Spinal cord (tissue), 10 donors: ENCODE results near the gene INO80C. TPM values are rescaled to one million over a fixed set of nuclear protein-coding genes. Genes with fewer than 3 reads are reported as not detected.

Source experiments
- DNase-seq, 6 donors: peaks; one replicate each; pipeline versions ENCODE4 v3.0.0 to v3.0.0-alpha.2; 2013 to 2015; ENCODE audit warnings: low spot score in 6 of 6, low read depth in 4 of 6
- H3K27ac ChIP-seq: one replicate; pipeline ENCODE4 v1.5.1; 2013; ENCODE audit warnings: low read depth, low read length, control low read depth
- H3K27me3 ChIP-seq: one replicate; pipeline ENCODE4 v1.6.1; 2013; ENCODE audit warnings: low read length; ENCODE audit not compliant: control insufficient read depth, insufficient read depth
- H3K36me3 ChIP-seq: one replicate; pipeline ENCODE4 v1.6.1; 2013; ENCODE audit warnings: low read length; ENCODE audit not compliant: control insufficient read depth, insufficient read depth
- H3K4me1 ChIP-seq: one replicate; pipeline ENCODE4 v1.6.1; 2013; ENCODE audit warnings: low read length; ENCODE audit not compliant: control insufficient read depth, insufficient read depth
- H3K4me3 ChIP-seq: one replicate; pipeline ENCODE4 v1.5.1; 2013; ENCODE audit warnings: low read depth, low read length, control low read depth
- H3K9me3 ChIP-seq: one replicate; pipeline ENCODE4 v1.6.1; 2013; ENCODE audit warnings: low read length; ENCODE audit not compliant: control insufficient read depth, insufficient read depth
- WGBS: methylation state at CpG from one replicate; pipeline ENCODE4 v1.1.5; 2013; ENCODE audit warnings: missing lambda C conversion rate; ENCODE audit not compliant: insufficient coverage; 5-methylcytosine and 5-hydroxymethylcytosine counted together
- polyA plus RNA-seq, 2 donors: library from polyadenylated mRNA; unstranded; fragments of 120-200 nt; gene quantifications; one replicate each; pipeline ENCODE4 v1.2.1, GENCODE V29; 2013; ENCODE audit not compliant: insufficient read length in 2 of 2
- small RNA-seq: library from RNA; depleted of rRNA; stranded (forward); fragments of <200 nt; gene quantifications from one replicate; pipeline ENCODE3, GENCODE V24; 2014; ENCODE audit warnings: low replicate concordance
- total RNA-seq, 2 donors: library from RNA; depleted of rRNA in 1 of 2; stranded (reverse); fragments of 120-200 nt in 1 of 2; fragments of >200 nt in 1 of 2; gene quantifications; one replicate each; pipeline versions ENCODE4 v1.2.3 to v1.2.4, GENCODE V29; 2013 to 2014
- donor health status: healthy.

The INO80C gene
- total and polyA plus RNA-seq, 4 donors = 8.1 to 22.4 (median 15.5) TPM

- H3K4me3 ChIP-seq = no peak overlapping the region
- H3K9me3 ChIP-seq = no peaks in the 10 kb centered on the region
- no peak for DNase-seq
- 84% methylated on average over 5 of the region's 5 CpGs for WGBS
- no peaks in the 10 kb centered on the region for H3K36me3 ChIP-seq
- H3K27me3 ChIP-seq = no peaks in the 10 kb centered on the region
- no peaks in the 10 kb centered on the region for H3K4me1 ChIP-seq
- H3K27ac ChIP-seq = no peak overlapping the region
These were observed 71.0 kb downstream of the INO80C start for GRCh38 chr18:35426786-35427185.

DNA sequence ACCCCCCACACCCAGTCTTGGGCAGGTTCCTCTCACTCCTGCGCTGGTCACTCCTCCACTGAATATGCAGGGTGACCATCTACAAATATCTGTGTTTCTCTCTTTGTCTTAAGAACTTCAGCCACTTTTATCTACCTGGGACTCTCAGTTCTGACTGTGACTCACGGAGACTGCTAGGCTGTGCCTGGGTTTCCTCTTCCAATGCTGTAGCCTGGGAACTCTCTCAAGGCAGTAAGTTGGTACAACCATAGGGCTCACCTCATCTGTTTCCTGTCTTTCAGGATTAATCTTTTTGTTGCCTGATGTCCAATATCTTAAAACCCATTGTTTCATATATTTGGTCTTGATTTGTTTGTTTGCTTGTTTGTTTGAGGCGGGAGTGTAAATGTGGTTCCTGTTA lies 73.4 kb downstream of the INO80C start:
- Histone ChIP-seq H3K27ac (no peak overlapping the region), H3K27me3 (no peaks in the 10 kb centered on the region), H3K4me3 (no peak overlapping the region), H3K4me1 (no peaks in the 10 kb centered on the region), H3K9me3 (no peaks in the 10 kb centered on the region), H3K36me3 (no peaks in the 10 kb centered on the region)
- DNase-seq = no peak
- 95% methylated on average over 2 of the region's 3 CpGs for WGBS

- no peaks in the 10 kb centered on the region for H3K4me1 ChIP-seq
- no peaks in the 10 kb centered on the region for H3K36me3 ChIP-seq
- no peak overlapping the region for H3K27ac ChIP-seq
- H3K4me3 ChIP-seq = no peak overlapping the region
- no peaks in the 10 kb centered on the region for H3K27me3 ChIP-seq
- WGBS = 85% methylated on average over 3 of the region's 3 CpGs
- no peak for DNase-seq
- peaks cover 5% of the 10 kb centered on the region for H3K9me3 ChIP-seq
These were observed 75.5 kb downstream of the INO80C start for GRCh38 chr18:35422237-35422636.

DNA sequence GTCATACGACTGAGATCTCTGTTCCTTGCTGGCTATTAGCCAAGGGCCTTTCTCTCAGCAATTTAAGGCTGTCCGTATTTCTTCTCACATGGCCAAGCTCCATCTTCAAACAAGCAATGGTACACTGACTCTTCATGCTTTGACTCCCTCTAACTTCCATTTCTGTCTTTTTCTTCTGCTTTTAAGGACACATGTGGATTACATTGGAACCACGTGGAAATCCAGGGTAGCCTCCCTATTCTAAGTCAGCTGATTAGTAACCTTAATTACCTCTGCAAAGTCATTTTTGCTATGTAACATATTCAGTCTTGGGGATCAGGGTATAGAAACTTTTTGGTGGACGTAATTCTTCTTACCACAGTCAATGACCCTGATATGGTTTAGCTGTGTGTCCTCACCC lies 79.2 kb downstream of the INO80C start:
- peaks cover 7% of the 10 kb centered on the region for H3K9me3 ChIP-seq
- WGBS = 78% methylated on average over 3 of the region's 4 CpGs
- no peaks in the 10 kb centered on the region for H3K27me3 ChIP-seq
- H3K27ac ChIP-seq = no peak overlapping the region
- no peak overlapping the region for H3K4me3 ChIP-seq
- no peaks in the 10 kb centered on the region for H3K4me1 ChIP-seq
- H3K36me3 ChIP-seq = no peaks in the 10 kb centered on the region
- no peak for DNase-seq

Small RNA genes lying within 50 kb of the gene (small RNA-seq; reads per million reads assigned to genes)
- gene AC007998.5 = not detected

Other genes with a start within 250 kb of the INO80C start
- gene ZSCAN30, start 207.7 kb downstream of the INO80C start, total RNA-seq = 10 to 100 TPM; 22.7 to 30.9 TPM
- gene ZSCAN30, start 207.7 kb downstream of the INO80C start, polyA plus RNA-seq = 10 to 100 TPM; 33.6 to 40.3 TPM
- gene ZNF24, start 153.5 kb downstream of the INO80C start, total RNA-seq = 100 to 1,000 TPM in 1 of 2 donors, 10 to 100 TPM in 1; 57.2 to 103 TPM
- 10 to 100 TPM; 48.0 to 72.9 TPM for gene ZNF24, start 153.5 kb downstream of the INO80C start, polyA plus RNA-seq
- gene ZNF396, start 120.6 kb downstream of the INO80C start, total RNA-seq = 1 to 10 TPM; 6.2 to 6.8 TPM
- gene ZNF396, start 120.6 kb downstream of the INO80C start, polyA plus RNA-seq = 1 to 10 TPM; 4.3 to 5.3 TPM
- 10 to 100 TPM; 89.8 to 96.8 TPM for gene GALNT1, start 83.8 kb upstream of the INO80C start, total RNA-seq
- 10 to 100 TPM; 57.3 to 67.8 TPM for gene GALNT1, start 83.8 kb upstream of the INO80C start, polyA plus RNA-seq